CD4-positive, alpha-beta T cell treated with Interferon alpha-2 for 1 hour (primary cell): ENCODE results near the gene THEMIS.
"Not testable (repeated sequence)": the region's sequence is repeated elsewhere in the genome, so short reads cannot be mapped to it uniquely, and the experiment has no call there.

Experiments
- DNase-seq, 2 donors: peaks; one replicate each; pipeline ENCODE4 v3.0.0-alpha.2; 2020 to 2022

Gene THEMIS

DNA sequence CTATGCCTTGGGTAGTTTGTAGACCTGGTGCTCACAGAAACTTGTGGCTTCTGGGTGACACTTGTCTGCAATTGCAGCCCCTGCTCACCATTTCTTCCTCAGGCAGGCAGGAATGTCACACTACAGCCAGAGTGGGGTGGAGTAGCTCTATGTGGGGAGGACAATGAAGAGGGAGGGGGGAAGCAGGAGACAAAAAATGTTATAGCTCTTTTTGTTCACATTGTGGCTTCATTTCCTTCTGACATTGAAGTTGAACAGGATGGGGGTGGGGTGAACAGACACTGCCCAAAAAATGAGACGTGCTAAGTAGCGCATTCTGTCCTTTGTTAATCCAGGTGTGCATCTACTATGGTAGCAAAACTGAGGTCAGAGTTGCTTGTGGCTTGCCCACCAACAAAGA, at the start of gene THEMIS:
Gene THEMIS (minus strand): TSS at position 124 of the 400 bp plus-strand sequence. CDS start 126 bp downstream, outside the sequence.
- peak; percentile 18 to 73 for DNase-seq

- no peak for DNase-seq
These were observed 48.4 kb upstream of the THEMIS start for GRCh38 chr6:127949251-127949650.

GRCh38 chr6:127946388-127946787, 45.5 kb upstream of the THEMIS start:
- DNase-seq: no peak

- DNase-seq: no peak
These were observed 44.7 kb upstream of the THEMIS start for GRCh38 chr6:127945434-127946097.

DNA sequence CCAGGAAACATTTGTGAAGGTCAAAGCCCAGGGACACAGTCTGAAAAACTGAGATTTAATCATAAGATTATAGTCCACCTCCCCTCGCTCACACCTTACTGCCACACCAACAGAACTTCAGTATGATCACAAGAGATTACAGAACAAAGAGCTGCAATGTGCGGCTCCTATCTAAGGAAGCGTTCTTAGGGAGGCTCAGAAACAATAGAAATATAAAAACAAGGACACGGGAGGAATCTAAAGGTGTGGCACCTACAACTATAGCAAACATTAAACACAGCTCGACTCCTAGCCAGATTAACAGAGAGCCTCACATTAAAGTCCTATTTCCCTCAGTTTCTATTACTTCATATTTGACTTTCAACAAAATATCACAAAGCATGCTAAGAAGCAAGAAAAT, 40.4 kb upstream of the THEMIS start:
- no peak for DNase-seq

- DNase-seq: no peak
These were observed 38.7 kb upstream of the THEMIS start for GRCh38 chr6:127939442-127940066.

- peak in 1 of 2 donors; percentile 37 for DNase-seq
These were observed 37.8 kb upstream of the THEMIS start for GRCh38 chr6:127938701-127939100.

- DNase-seq: no peak
These were observed 36.9 kb upstream of the THEMIS start for GRCh38 chr6:127937747-127938146.

DNA sequence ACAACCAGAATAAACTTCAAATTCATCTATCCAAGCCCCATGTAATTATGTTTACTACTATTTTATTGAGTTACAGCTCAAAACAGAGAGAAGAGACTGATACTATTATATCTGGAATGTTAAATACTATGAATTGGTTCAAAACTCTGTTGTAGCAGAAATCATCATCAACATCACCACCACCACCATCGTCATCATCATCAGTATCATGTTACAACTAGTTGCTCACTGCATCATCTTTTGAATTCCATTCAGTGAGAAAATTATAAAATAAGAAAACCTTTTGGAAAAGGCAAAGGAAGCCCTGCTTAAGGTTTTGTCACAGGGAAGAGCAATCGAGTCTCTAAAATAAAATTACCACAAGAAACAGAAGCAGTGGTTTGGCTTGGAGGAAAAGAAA, 36.2 kb upstream of the THEMIS start:
- DNase-seq: no peak

- DNase-seq: no peak
These were observed 34.1 kb upstream of the THEMIS start for GRCh38 chr6:127934956-127935355.

DNA sequence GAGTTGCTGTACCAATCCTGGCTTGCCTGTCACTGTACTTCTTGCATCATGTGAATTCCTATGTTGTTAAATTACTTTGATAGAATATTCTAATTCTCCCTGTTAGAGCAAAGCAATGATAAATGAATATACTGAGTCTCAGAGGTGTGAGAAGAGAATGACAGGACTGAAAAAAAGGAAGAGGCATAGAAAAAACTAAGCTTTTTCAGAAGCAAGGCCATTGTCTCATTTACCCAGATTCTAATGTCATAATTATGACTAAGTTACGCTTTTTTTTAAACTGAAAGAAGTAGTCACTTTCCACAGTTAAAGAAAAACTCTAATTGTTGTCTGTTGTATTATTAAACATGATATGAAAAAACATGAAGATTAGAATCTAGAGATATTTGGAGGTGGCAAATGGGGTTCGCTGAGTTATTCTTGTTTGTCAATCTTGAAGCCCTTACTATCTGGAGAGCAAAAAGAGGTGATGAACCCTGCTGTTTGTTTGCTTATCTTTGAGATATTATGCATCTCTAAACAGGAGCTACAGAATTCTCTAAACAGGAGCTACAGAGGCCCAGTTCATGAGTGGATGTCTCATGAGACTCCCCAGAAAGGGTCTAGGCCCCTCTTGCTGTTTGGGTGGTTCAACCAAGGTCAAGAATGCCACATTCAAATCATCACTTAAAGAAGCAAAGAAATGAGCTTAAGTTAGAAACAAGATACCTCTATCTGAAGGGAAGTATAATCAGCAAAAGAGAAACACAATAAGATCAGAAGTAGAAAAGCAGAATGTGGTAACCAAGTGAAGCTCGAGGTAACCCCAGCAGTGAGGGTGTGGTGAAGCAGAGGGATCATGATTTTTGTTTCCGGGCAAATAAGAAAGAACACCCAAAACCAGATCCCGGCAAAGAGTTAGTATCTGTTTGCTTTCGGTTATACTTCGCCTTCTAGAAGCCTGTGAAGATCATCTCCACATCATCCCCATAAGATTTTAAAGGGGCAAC, 33.3 kb upstream of the THEMIS start:
- peak; percentile 49 to 76 for DNase-seq

- no peak for DNase-seq
These were observed 32.3 kb upstream of the THEMIS start for GRCh38 chr6:127933137-127933536.

- DNase-seq: no peak
These were observed 31.9 kb upstream of the THEMIS start for GRCh38 chr6:127932708-127933107.

GRCh38 chr6:127926441-127926840, 25.6 kb upstream of the THEMIS start:
- DNase-seq: not testable (repeated sequence)

DNA sequence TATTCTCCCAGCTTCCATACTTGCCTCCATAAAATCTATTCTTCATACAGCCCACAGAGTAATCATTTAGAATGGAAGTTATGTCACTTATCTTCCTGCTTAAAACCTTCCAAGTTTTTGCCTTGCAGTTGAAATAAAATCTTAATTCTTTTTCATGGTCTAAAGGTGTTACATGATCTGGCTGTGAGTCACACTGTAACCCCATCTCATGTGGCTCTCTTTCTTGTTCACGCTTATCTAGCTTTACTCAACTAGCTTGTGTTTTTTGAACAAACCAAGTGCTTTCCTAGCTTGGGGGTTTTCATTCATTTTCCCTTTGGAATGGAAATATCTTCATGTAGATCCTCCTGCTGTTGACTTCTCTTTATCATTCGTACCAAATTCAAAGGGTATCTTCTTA, 23.6 kb upstream of the THEMIS start:
- DNase-seq: no peak

DNA sequence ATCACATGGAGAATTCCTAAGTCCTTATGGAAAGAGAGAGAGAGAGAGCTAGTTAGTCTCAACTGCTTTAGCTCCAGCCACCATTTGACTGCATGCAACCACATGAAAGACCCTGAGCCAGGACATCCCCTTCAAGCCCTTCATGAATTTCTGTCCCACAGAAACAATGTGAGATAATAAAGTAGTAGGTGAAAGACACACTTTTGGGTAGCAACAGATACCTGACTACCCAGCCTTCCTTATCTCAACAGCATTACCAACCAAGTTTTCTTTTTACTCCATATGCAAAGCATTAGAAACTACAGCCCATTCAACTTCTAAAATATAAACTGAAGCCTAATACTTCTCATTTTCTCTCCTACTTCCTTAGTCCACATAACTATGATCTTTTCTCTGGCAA, 23.2 kb upstream of the THEMIS start:
- no peak for DNase-seq

- DNase-seq: no peak
These were observed 22.3 kb upstream of the THEMIS start for GRCh38 chr6:127923135-127923534.

DNA sequence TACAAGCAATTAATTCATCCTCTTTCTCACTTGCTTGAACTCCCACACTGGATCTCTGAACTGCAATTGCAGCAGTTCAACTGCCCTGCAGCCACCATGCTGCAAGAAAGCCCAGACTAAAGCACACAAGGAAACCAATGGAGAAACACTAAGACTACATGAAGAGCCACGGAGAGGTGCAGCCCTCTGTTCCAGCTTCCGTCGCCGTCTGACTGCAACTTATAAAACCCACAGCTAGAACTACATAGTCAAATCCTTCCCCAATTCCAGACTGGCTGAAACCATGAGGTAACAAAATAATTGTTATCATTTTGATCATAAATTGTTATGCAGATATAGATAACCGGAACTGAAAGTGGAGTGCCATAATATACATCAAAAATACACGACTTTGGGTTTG, 21.1 kb upstream of the THEMIS start:
- no peak for DNase-seq

DNA sequence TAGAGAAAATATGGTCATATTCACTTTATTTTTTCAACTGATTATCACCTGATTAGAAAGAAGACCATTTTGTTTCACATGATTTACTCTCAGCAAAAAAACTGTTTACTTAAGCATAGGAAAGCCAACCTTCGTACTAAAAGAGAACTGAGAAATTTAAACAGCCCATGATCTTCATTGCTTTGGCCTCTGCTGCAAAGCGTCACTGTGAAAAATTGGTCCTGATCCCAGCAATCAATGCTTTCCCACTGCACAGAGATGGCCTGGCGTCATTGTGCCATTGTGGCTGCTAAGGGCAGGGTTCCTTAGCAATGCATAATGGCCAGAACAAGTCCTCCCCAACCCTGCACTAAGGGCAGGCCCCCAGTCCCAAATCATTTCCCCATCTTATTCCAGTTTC, 19.9 kb upstream of the THEMIS start:
- no peak for DNase-seq

GRCh38 chr6:127918506-127919427, 17.9 kb upstream of the THEMIS start:
- peak in 1 of 2 donors; percentile 74 for DNase-seq

DNA sequence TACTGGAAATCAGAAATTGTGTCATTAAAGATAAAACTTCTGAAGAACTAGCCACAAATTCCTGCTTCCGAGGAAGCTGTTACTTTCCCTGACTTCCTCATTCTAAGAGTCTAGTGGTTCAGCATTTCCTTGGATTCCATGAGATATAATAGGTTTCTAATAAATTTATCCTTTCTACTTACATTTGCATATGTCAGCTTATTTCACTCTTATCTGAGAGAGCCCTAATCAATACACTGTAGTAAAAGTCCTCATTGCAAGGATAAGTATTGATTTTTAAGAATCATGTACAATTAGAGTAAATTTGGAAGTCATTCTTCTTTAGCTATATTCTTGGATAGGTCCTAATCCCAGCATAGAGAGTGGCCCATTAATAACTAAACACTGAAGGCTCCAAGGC, 16.9 kb upstream of the THEMIS start:
- DNase-seq: no peak

DNA sequence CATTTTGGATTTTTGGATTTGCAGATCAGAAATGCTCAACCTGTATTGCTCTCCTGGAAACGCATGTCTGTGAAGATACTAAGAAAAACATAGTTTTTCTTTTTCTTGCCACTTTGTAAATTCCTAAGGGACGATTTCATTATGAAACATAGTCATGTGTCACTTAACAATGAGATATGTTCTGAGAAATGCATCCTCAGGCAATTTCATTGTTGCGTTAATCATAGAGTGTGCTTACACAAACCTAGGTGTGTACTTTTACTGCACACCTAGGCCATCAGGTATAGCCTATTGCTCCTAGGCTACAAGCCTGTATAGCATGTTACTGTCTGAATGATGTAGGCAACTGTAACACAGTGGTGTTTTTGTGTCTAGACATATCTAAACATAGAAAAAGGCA, 13.4 kb upstream of the THEMIS start:
- DNase-seq: no peak
